ENCODE results near the gene DCDC2B.
"Not testable (repeated sequence)": the region's sequence is repeated elsewhere in the genome, so short reads cannot be mapped to it uniquely, and the experiment has no call there.

Gene DCDC2B

DNA sequence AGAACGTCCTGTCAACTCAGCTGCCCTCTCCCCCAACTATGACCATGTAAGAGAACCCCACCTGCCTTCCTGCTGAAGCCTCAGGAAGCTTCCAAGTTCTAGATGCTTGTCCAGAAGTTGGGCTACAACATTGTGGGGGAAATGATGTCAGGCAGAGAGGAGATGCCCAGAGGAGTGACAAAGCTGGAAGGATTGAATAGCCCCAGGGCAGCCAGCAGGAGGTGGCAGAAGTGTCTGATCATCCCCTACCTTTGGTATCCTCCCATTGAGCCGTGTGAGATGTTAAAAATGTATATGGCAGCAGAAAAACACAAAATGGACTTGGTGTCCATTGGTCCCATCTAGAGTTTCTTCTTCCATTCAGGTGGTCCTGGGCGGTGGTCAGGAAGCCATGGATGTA, 19.9 kb downstream of the DCDC2B start:
- DNase-seq, result no peak

DNA sequence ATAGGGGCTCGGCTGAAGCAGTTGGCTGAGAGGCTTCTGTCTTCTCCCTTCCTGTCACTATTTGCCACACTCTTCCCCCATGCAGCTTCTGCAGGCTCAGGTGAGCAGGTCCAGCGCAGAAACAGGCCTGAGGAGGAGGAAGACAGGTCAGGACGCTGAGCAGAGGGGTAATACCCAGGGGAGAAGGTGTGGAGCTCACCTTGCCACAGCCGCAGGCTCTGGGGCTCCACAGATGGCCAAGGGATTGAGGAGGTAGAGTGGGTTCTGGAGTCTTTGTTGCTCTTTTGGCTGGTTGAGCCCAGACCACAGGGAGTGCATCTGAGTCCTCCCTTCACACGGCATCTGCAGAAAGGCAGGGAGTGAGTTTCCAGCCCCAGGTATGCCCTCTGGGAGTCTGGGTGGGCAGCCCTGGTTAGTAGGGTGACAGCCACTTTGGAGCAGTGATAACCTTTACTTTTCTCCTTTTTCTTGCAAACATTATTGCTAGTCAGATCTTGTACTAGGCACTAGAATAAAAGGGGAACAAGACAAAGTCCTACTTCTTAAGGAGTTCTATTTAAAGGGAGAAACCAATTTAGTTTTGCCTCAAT, 23.0 kb downstream of the DCDC2B start:
- DNase-seq, result no peak

DNA sequence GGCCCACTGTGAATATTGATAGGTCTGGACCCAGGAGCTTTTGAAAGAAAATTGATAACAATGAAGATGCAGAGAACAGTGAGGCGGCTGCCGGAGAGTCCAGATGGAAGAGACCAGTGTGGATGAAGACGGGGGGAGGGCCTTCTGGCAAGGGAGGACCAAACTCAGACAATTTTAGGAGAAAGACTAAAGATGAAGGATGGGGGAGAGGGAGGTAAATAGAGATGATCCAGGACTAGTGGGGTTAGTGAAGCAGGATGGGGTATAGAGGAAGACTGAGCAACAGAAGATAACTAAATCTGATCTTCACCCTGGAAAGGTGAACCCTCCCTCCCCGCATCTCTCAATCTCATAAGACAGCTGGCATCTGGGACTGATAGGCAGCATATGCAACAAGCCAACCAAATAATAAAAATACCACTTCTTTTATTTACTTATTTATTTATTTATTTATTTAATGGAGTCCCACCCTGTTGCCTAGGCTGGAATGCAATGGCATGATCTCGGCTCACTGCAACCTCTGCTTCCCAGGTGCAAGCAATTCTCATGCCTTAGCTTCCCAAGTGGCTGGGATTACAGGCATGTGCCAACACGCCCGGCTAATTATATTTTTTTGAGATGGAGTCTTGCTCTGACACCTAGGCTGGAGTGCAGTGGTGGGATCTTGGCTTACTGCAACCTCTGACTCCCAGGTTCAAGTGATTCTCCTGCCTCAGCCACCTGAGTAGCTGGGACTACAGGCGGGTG, 23.8 kb downstream of the DCDC2B start:
- no peak for DNase-seq

DNA sequence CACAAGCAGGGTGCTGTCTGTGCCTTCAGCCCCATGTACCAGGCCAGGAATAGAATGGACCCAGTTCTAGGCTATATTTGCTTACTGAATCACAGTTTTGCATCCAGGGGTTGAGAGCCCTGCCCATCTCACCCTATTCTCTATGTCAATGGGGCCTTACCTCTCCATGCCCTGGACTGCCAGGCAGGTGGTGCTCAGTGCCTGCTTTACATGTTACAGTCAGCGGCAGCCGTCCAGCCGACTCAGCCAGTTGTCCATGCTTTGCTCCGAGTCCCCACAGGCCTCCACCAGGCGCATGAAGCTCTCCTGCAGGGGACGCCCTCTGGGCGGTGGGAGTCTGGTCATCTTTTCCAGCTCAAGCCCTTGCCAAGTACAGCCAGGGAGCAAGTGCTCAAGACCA, 25.9 kb downstream of the DCDC2B start:
- DNase-seq, result no peak

DNA sequence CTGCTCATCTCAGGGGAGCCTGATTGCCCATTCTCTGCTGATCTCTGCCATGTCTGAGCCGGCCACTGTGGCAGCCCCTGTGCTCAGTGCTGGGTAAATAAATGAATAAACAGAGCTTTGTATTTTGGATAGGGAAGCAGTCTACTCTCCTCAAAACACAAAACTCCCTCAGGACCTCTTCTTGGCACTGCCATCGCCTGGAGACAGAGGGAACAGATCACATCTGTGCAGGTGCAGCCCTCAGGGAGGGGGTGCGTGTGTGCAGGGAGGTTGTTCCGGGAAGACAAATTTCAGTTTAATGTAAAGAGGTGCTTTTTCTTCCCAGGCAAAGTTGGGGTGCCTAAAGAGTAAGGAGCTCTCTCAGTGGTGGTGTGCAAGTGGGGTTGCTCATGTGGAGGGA, 30.4 kb downstream of the DCDC2B start:
- DNase-seq, result no peak

DNA sequence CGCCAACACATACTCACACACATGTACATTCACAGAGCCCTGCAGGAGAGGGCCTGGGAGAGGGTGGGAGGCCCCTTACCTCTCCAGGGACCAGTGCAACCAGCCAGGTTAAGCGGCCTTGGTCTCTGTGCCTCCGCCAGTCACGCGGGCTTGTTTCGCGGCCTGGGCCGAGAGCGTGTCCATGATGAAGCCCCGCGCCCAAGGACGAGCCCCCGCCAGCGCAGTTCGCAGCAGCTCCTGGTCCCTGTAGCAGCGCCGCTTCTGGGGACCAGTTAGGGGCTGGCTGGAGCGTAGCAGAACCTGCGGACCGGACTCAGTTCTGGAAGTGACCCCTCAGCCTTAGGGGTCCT, 30.9 kb downstream of the DCDC2B start:
- DNase-seq, result no peak

DNA sequence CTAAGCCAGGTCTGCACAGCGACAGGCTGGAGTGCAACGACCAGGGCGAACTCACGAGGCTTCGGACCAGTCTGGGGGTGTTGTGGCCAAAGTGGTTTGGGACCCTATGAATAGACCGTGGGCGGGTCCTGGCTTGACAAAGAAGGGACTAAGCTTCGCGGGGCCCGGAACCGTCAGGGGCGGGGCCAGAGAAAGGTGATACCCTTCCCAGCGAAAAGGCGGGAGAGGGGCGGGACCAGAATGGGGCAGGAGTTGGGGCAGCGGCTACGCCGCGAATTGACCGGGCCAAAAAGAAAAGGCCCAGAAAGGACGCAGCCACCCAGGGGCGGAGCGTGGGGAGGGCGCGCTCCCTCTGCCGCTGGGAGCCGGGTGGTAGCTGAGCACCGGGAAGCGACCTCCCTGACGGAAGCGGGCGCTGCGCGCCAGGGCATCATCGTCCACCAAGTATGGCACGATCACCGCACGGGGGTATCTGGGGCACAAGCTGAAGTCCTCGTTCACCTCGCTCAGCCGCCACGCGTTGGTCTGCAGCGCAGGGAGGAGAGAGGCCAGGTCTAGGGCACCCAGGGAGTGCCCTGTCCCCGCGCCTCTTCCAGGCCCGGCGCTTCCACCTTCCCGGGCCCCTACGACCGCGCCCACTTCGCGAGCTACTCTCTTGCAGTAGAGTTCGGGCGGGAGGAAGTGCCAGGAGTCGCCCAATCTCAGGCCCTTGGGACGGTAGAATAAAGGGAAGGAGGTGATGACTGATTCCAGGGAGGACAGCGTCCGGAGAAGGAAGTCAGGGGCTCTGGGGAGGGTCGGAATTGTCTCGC, 31.5 kb downstream of the DCDC2B start:
- DNase-seq, result peak; percentile 59

DNA sequence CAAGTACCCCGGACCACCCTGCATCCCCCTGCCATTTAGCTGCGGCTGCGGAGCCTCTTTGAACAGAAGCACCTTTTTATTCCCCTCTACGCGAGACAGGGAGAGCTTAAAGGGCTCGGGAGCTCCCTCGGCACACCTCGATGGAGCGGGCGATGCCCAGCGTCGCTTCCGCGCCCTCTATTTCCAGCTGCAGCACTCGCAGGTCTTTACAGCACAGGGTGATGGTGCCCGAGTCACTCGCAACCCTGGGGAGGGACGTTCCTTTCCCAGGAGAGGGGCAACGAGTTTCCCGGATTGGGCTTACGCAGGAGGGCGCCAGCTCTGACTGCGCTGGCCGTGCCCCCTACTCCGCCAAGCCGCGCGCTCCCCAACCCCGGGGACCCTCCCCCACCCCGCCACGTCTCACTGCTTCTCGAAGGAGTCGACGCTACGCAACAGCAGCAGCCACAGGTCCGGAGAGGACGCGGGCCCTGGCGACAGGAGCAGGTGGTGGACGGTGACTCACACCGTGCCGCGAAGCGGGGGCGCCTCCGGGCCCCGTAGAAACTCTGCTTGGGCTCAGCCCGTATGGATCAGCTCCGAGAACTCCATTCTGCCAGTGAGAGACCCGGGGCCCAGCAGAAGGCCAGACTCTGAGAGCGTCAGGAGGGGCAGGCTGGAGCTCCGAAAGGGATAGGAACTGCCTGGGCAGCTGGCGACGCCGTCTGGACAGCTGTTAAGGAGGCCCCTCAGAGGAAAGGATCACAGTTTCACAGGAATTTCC, 32.3 kb downstream of the DCDC2B start:
- DNase-seq, result no peak

DNA sequence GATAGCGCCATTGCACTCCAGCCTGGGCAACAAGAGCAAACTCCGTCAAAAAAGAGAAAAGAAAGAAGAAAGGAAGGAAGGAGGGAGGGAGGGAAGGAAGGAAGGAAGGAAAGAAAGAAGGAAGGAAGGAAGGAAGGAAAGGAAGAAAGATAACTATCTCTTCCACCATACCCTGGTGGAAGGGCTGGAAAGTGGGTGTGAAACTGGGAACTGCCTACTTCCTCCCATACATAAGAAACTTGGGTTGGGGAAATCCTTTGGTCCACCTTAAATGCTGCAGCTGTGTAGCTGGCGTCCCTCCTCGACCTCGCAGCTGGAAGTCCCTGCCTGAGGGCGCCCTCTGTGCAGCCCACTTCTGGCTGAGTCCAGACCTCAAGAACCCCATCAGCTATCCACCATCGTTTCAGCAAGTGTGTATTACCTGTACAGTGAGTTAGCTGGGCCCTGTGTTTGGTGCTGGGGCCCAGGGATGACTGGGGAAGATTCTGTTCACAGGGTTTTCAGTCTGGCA, 33.5 kb downstream of the DCDC2B start:
- DNase-seq, result no peak

DNA sequence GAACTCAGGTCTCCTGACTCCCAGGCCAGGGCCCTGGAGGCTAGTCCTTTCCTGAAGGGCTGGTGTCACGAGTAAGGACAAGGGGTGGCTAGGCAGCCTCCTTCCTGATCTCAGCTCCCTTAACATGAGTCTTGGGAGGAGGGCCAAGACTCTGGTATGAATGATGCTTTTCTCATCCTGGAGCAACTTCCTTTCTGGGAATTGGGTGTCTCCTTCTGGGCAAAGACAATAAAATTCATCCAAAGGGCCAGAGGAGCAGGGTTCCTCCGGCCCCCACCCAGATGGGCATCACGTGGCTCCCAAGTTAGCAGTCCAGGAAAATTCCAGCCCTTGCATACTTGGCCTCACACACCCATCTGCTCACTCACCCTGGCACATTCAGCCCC, 38.0 kb downstream of the DCDC2B start, which contains the start of gene FAM167B:
TSS of gene FAM167B (plus strand) at position 335 of the 386 bp plus-strand sequence. CDS start 200 bp downstream, outside the sequence.
- DNase-seq, result no peak

DNA sequence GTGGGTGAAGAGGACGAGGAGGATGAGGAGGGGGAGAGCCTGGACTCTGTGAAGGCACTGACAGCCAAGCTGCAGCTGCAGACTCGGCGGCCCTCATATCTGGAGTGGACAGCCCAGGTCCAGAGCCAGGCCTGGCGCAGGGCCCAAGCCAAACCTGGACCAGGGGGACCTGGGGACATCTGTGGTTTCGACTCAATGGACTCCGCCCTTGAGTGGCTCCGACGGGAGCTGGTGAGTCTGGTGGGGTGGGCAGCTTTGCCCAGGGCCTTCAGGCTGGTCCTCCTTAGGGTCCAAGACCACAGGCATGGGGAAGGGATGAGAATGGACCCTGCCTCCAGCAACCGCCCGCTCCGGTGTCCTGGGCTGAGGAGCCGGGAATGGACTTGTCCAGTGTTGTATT, 38.6 kb downstream of the DCDC2B start:
- no peak for DNase-seq

DNA sequence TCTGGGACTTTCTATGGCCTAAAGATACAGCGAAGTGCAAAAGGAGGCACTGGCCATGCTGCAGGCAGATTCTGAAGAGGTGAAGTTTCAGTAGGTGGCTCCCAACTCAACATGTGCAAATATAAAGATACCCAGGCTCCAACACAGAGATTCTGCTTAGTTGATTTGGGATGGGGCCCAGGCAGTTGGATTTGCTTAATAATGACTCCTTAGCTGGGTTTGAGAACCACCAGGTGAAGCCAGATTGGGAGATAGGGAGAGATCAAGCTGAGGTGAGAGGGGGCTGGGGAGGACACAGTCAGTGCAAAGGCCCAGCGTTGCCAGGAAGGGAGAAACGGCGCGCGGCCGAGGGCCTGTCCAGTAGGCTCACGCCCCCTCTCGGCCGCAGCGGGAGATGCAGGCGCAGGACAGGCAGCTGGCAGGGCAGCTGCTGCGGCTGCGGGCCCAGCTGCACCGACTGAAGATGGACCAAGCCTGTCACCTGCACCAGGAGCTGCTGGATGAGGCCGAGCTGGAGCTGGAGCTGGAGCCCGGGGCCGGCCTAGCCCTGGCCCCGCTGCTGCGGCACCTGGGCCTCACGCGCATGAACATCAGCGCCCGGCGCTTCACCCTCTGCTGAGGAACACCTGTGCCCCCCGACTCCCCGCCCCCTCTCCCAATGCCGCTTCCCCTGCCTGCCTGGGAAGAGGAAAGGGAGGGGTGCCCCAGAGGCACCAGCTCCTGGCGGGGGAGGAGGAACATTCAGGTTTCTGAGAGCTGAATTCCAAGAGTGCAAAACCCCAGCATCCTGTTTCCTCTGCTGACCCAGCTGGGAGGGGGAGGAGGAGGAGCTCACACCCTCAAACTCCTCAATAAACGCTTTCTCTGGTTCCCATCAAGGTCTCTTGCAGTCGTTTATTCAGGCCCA, 39.3 kb downstream of the DCDC2B start:
- peak; percentile 75 for DNase-seq

DNA sequence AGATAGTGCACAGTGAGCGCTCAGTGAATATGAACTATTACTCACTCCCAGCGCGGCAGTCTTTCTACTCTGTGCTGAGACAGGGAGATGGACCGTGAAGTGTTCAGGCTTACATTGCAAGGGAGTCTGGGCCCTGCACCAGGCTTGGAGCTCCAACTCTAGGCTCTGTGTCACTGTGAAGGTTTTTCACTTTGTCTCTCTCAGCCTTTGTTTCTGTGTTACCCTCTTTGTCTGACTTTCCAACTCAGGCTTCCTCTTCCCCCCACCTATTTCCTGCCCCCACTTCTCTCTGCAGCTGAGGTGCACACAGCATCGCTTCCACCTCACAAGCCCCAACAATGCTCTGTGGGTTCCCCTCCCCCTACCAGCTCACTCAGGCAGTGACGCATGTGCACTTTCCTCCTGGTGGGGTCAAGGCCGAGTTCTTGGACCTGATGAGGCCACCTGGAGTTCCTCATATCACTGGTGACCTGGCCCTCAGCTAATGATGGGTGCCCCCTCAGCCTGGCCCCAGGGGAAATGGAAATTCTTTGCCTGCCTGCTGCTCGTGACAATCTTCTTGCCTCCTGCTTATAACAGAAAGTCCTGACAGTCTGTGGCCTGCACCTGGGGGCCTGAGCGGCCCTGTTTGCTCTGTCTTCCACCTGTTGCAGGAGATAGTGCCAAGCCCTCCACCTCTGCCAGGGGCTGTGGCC, 41.1 kb downstream of the DCDC2B start:
- DNase-seq, result peak; percentile 89

DNA sequence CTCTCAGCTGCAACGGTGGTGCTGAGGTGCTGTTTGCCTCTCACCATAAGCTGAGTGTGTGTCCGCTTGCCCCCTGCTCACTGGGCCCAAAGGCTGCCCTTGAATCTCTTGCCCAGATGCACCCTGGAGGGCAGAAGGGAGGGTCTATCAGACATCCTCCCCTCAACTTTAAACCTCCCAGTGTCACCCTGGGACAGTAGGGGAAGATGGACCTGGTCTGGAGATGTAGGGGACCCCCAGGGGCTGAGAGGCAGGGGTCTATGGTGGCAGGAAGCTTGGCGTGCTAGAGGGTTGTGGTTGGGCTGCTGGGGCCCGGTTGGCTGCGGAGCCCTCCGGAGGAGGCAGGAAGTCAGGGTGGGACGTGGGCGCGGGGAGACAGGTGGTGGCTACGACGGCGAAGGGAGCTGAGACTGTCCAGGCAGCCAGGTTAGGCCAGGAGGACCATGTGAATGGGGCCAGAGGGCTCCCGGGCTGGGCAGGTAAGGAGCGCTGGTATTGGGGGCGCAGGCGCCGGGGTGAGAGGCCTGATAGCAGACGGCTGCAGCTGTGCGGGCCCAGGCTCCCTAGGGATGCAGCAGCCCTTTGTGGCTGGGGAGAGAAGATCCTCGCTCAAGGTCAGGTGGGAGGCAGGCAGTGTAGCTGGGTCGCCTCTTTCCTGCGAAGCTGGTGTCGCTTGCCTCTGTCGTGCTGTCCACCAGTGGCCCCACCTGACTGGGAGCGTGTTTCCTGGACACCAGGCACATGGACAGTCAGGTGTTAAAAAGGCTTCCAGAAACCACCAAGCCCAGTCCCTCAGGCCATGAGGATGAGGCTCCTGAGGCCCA, 42.2 kb downstream of the DCDC2B start, which contains the start of gene LCK:
TSS of gene LCK (plus strand) at position 373 of the 824 bp plus-strand sequence. CDS start 23,065 bp downstream, outside the sequence.
- DNase-seq, result peak; percentile 53

DNA sequence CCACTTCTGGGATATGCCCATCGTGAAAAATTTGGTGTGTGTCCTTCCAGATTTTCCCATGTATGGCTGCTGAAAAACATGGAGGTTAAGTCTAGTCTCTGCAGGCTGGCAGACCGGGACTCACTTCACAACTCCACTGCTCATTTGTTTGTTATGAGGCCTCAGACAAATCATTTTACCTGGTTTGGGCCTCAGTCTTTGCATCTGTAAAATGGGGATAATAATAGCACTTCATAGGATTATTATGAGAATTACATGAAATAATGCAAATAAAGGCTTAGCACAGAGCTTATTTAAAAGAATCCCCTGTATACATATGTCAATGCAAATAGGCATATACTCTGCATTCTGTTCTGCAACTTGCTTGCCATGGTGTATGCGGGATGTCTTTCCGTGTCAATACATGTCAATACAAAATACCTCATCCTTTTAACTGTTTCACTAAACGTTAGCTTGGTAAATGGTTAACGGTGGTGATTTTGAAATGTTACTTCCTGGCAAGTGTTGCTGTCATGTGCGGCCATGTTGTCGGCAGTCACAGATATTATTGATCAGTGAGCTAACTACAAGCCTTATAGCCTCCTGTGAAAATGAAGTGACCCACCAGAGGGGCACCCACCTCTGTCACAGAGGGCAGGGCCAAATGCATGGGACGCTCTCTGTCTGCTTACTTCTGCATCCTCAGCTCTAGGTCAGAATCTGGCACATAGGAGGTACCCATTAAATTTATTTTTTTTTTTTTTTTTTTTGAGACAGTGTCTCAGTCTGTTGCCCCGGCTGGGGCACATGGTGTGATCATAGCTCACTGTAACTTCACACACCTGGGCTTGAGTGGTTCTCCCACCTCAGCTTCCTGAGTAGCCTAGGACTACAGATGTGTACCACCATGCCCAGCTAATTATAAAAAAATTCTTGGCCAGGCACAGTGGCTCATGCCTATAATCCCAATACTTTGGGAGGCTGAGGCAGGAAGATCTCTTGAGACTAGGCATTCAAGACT, 46.5 kb downstream of the DCDC2B start:
- no peak for DNase-seq

DNA sequence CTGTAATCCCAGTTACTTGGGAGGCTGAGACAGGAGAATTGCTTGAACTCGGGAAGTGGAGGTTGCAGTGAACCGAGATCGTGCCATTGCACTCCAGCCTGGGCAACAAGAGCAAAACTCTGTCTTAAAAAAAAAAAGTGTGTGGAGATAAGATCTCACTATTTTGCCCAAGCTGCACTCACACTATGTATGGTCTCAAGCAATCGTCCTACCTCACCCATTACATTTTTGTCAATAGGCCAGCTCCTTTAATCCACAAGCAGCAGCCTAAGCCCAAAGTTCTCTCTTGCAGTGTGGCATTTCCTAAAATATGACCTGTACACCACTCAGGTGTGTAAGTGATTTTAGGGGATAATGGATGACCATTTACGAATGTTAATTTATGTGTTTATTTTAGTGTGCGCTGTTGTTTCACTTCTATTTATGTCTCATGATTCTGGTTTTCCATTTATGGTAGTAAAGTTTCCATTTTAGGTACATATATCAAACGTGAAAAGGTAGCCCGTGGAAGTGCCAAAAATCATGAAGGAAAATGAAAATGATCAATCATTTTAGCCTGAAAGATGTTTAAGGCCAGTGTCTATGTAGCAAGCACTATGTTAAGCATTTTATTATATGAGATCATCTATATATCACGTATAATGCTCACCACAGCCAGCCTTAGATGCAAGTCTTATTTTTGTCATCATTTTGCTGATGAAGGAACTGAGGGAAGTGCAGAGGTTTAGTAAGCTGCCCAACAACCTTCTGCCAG, 47.8 kb downstream of the DCDC2B start:
- no peak for DNase-seq

DNA sequence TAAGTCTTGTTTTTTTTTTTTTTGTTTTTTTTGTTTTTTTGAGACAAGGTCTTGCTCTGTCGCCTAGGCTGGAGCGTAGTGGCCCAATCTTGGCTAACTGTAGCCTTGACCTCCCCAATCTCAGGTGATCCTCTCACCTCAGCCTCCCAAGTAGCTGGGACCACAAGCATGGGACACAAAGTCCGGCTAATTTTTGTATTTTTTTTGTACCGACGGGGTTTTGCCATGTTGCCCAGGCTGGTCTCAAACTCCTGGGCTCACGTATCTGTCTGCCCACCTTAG, 48.3 kb downstream of the DCDC2B start:
- no peak for DNase-seq

DNA sequence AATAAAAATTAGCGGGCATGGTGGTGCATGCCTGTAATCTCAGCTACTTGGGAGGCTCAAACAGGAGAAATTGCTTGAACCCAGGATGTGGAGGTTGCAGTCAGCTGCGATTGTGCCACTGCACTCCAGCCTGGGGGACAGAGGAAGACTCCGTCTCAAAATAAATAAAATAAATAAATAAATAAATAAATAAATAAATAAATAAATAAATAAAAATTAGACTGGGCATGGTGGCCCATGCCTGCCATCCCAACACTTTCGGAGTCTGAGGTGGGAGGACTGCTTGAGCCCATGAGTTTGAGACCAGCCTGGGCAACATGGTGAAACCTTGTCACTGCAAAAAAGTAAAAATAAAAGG, 54.3 kb downstream of the DCDC2B start:
- DNase-seq, result not testable (repeated sequence)
